ENCODE data around the gene EDRF1.
"Not testable (repeated sequence)": the region's sequence is repeated elsewhere in the genome, so short reads cannot be mapped to it uniquely, and the experiment has no call there.

EDRF1 gene

DNA sequence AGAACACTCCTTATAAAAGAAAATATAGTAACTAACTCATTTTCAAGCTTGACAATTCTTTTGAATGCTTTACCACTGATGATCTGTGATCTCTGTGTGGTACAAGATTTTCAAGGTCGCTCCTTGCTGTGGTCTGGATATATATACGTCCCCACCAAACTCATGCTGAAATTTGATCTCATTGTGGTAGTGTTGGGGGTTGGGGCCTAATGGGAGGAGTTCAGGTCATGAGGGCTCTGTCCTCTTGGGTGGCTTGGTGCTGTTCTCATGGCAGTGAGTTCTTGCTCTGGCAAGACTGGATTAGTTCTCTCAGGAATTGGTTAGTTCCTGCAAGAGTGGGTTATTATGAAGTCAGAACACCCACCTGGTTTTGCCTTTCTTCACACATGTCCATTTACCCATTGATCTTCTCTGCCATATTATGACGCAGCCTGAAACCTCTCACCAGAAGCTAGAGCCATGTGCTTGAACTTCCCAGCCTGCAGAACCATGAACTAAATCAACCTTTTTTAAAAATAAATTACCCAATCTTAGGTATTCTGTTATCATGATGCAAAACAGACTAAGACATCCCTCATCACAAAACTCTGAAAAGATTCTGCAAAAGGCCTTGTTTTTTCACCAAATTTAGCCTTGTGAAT is 8.3 kb upstream of the EDRF1 start:
- ChIA-PET CTCF (interaction anchor here (0.7 kb wide), 1 partner anchor 179 kb away, joined by 3 read pairs; no protein-coding TSS in a partner anchor), POLR2A (no interaction called here)
- H3K36me3 ChIP-seq (ENCODE audit: control insufficient read depth in 2 of 2, insufficient read depth in 1 of 2, low read length in 2 of 2): no peaks in the 10 kb centered on the region
- H3K4me3 ChIP-seq (ENCODE audit: low read depth, low read length): no peak overlapping the region
- peak; percentile 79 for TF ChIP-seq SETDB1 (IDR thresholded peaks at IDR 0.05; ENCODE audit: insufficient read length, low read length)
- no peak for TF ChIP-seq AEBP2 (tag by site-specific recombination; IDR thresholded peaks at IDR 0.05; ENCODE audit: borderline replicate concordance)
- no peak overlapping the region for H3K27ac ChIP-seq (ENCODE audit: extremely low read depth, low read depth, low read length)
- peaks cover 36% of the 10 kb centered on the region for H3K4me1 ChIP-seq (ENCODE audit: control insufficient read depth, insufficient read depth, low read length)
- H3K9me3 ChIP-seq (ENCODE audit: control insufficient read depth, insufficient read depth, low read depth, low read length): no peaks in the 10 kb centered on the region

DNA sequence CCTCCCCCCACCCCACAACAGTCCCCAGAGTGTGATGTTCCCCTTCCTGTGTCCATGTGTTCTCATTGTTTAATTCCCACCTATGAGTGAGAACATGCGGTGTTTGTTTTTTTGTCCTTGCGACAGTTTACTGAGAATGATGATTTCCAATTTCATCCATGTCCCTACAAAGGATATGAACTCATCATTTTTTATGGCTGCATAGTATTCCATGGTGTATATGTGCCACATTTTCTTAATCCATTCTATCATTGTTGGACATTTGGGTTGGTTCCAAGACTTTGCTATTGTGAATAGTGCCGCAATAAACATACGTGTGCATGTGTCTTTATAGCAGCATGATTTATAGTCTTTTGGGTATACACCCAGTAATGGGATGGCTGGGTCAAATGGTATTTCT is 4.8 kb upstream of the EDRF1 start:
- CTCF ChIA-PET: not testable (repeated sequence)
- TF ChIP-seq ZNF280D (tag by site-specific recombination; IDR thresholded peaks at IDR 0.05): peak; percentile 53; the same call in 1 of the 2 replicates
- TF ChIP-seq ZNF146 (tag by site-specific recombination; IDR thresholded peaks at IDR 0.05): peak; percentile 90
- TF ChIP-seq ZNF580 (tag by site-specific recombination; IDR thresholded peaks at IDR 0.05): peak; percentile 73; the same call in 1 of the 2 replicates

DNA sequence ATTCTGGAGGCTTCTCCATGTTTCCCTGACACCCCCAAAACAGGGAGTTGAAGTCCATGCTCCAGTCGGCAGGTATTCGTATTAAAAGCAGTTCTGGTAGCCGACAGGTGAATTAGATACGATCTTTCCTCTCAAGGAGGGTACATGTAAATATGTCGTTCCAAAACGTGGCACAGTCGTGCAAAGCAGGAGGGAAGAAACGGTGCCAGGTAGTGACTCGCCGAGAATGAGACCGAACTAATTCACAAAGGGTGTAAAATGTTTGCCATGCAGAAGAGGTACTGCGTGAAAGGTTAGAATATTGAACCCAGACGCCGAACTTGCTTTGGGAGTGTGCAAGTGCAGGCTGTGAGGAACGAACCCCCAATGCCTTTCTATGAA is 483 bp downstream of the EDRF1 start:
- H3K4me1 ChIP-seq (ENCODE audit: control insufficient read depth, insufficient read depth, low read length): peaks cover 7% of the 10 kb centered on the region
- peak overlapping the region; percentile 71 for H3K4me3 ChIP-seq (ENCODE audit: low read depth, low read length)
- peaks cover 39 to 43% of the 10 kb centered on the region in 2 experiments for H3K36me3 ChIP-seq (ENCODE audit: control insufficient read depth in 2 of 2, insufficient read depth in 1 of 2, low read length in 2 of 2)
- 0 out of 2 replicates have a peak, but pooled peaks have one; percentile 35 for TF ChIP-seq ZFP37 (tag by site-specific recombination; IDR thresholded peaks at IDR 0.05)
- TF ChIP-seq, protein P1, sequence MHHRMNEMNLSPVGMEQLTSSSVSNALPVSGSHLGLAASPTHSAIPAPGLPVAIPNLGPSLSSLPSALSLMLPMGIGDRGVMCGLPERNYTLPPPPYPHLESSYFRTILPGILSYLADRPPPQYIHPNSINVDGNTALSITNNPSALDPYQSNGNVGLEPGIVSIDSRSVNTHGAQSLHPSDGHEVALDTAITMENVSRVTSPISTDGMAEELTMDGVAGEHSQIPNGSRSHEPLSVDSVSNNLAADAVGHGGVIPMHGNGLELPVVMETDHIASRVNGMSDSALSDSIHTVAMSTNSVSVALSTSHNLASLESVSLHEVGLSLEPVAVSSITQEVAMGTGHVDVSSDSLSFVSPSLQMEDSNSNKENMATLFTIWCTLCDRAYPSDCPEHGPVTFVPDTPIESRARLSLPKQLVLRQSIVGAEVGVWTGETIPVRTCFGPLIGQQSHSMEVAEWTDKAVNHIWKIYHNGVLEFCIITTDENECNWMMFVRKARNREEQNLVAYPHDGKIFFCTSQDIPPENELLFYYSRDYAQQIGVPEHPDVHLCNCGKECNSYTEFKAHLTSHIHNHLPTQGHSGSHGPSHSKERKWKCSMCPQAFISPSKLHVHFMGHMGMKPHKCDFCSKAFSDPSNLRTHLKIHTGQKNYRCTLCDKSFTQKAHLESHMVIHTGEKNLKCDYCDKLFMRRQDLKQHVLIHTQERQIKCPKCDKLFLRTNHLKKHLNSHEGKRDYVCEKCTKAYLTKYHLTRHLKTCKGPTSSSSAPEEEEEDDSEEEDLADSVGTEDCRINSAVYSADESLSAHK (tag by site-specific recombination; IDR thresholded peaks at IDR 0.05): 0 out of 2 replicates have a peak, but pooled peaks have one; percentile 1
- no peak for TF ChIP-seq MZF1 (tag by site-specific recombination; IDR thresholded peaks at IDR 0.05; ENCODE audit: borderline replicate concordance)
- ChIA-PET POLR2A (interaction anchor here (0.6 to 1.0 kb wide), 10 partner anchors 9 to 88 kb away, joined by 3 to 14 read pairs (median 6); no protein-coding TSS in a partner anchor), CTCF (interaction anchor here (1.0 kb wide), 1 partner anchor 87 kb away, joined by 3 read pairs; no protein-coding TSS in a partner anchor)
- peak overlapping the region; percentile 83 for H3K27ac ChIP-seq (ENCODE audit: extremely low read depth, low read depth, low read length)
- no peaks in the 10 kb centered on the region for H3K9me3 ChIP-seq (ENCODE audit: control insufficient read depth, insufficient read depth, low read depth, low read length)

More for the DNA sequence above, 4.8 kb upstream of the EDRF1 start:
- H3K36me3 ChIP-seq (ENCODE audit: control insufficient read depth in 2 of 2, insufficient read depth in 1 of 2, low read length in 2 of 2); H3K4me3 ChIP-seq (ENCODE audit: low read depth, low read length); H3K4me1 ChIP-seq (ENCODE audit: control insufficient read depth, insufficient read depth, low read length); H3K9me3 ChIP-seq (ENCODE audit: control insufficient read depth, insufficient read depth, low read depth, low read length); POLR2A ChIA-PET; H3K27ac ChIP-seq (ENCODE audit: extremely low read depth, low read depth, low read length): not testable (repeated sequence)

- H3K4me1 ChIP-seq (ENCODE audit: control insufficient read depth, insufficient read depth, low read length): peaks cover 7% of the 10 kb centered on the region
- H3K4me3 ChIP-seq (ENCODE audit: low read depth, low read length): no peak overlapping the region
- no peak overlapping the region for H3K27ac ChIP-seq (ENCODE audit: extremely low read depth, low read depth, low read length)
- ChIA-PET POLR2A (interaction anchor here (0.7 kb wide), 1 partner anchor 39 kb away, joined by 5 read pairs; no protein-coding TSS in a partner anchor), CTCF (no interaction called here)
- no peaks in the 10 kb centered on the region for H3K9me3 ChIP-seq (ENCODE audit: control insufficient read depth, insufficient read depth, low read depth, low read length)
- H3K36me3 ChIP-seq (ENCODE audit: control insufficient read depth in 2 of 2, insufficient read depth in 1 of 2, low read length in 2 of 2): peaks cover 50 to 51% of the 10 kb centered on the region in 2 experiments
- TF ChIP-seq ZNF398 (tag by site-specific recombination; IDR thresholded peaks at IDR 0.05): no peak
- TF ChIP-seq SP7 (tag by site-specific recombination; IDR thresholded peaks at IDR 0.05): no peak
- TF ChIP-seq ZSCAN23 (tag by site-specific recombination; IDR thresholded peaks at IDR 0.05): no peak
- TF ChIP-seq PRDM10 (tag by site-specific recombination; IDR thresholded peaks at IDR 0.05): no peak
Measured at GRCh38 chr10:125721035-125721434, 1.5 kb downstream of the EDRF1 start.

Measured in HEK293 (cell line).